Activated B cell treated with CpG ODN at 0.5 μM for 24 hours (primary cell): ENCODE measurements around the gene PSKH1. TPM values are rescaled to one million over a fixed set of nuclear protein-coding genes. Genes with fewer than 3 reads are reported as not detected.
A peak's percentile ranks its signal among the peaks of the same experiment; 100 is the strongest.

Experiments used
- ATAC-seq: fragments of 200-7000 bp; cut with Tn5 transposase; one replicate; pipeline ENCODE4 v1.10.0; 2021; ENCODE audit warnings: low read depth, mild to moderate bottlenecking, moderate library complexity
- CTCF ChIA-PET: fragments of 350-600 bp; sonication (Branson Sonifier 250); formaldehyde crosslinking; loops from one replicate; lab custom pipeline; 2021; ENCODE audit warnings: antibody characterized with exemption; lab: Charles Lee
- POLR2A ChIA-PET: fragments of 350-600 bp; sonication (Branson Sonifier 250); formaldehyde crosslinking; loops from one replicate; lab custom pipeline; 2021; ENCODE audit warnings: antibody characterized with exemption; lab: Charles Lee
- DNase-seq: peaks from one replicate; pipeline ENCODE4 v3.0.0; 2022
- H3K27ac Mint-ChIP-seq: one replicate; pipeline ENCODE4 v1.8.0; 2020; ENCODE audit warnings: mixed read lengths
- H3K27me3 Mint-ChIP-seq: one replicate; pipeline ENCODE4 v1.8.0; 2021; ENCODE audit warnings: mixed read lengths
- H3K36me3 Mint-ChIP-seq: one replicate; pipeline ENCODE4 v1.8.0; 2021; ENCODE audit warnings: low read depth, mixed read lengths
- H3K4me1 Mint-ChIP-seq: one replicate; pipeline ENCODE4 v1.8.0; 2021; ENCODE audit warnings: mixed read lengths
- H3K4me3 Mint-ChIP-seq: one replicate; pipeline ENCODE4 v1.8.0; 2020; ENCODE audit warnings: mild to moderate bottlenecking, mixed read lengths
- H3K9me3 Mint-ChIP-seq: one replicate; pipeline ENCODE4 v1.8.0; 2020; ENCODE audit warnings: mixed read lengths
- intact Hi-C: fragments of 100-400 bp; cut with micrococcal nuclease; formaldehyde crosslinking; loops from one replicate; pipeline ENCODE4 v1.15.1; 2024
- total RNA-seq: library from RNA; stranded (reverse); gene quantifications from 2 replicates; pipeline ENCODE4 v1.2.3, GENCODE V29; 2022
- TF ChIP-seq, protein P1 (sequence below): fragments of 200-600 bp; IDR thresholded peaks from one replicate; pipeline ENCODE4 v1.8.0; 2022; ENCODE audit warnings: antibody characterized with exemption, mild to moderate bottlenecking

The PSKH1 gene
- 19.2 and 22.0 TPM in 2 replicates for total RNA-seq

DNA sequence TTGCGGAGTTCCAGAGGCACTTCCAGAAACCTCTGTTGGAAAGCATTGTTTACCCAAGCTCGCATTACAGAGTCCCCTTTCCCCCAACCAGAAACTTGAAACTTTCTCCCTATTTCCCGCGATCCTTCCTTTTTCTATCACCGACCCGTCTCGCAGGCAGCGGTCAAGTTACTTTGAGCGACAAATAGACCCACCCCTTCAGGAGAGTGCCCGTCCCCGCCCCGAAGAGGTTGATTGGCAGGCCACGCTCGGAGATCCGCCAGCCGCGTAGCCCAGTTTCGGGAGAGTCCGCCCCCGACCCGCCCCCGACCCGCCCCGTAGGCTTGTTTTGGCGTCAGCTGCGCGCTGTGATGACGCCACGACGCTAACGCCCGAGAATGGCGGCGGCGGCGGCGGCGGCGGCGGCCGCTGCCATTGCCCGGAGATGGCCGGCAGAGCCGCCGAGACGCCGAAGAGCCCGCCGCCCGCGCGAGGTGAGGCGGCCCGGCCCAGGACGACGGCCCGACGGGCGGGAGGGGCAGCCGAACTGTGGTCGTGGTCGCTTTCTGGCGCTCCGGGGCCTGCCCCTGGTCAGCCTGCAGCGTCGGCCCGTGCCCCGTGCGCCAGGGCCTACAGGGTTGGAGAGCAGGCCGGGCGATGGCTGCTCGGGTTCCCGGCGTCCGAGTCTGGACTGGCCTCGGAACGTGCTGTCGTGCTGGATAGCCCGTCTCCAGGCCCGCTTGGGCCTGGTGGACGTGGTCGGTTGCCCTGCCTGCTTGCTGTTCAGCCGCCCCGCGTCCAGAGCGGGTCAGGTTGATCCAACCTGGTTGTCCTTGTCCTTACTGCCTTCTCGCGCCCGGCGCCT, at the start of gene PSKH1:
Gene PSKH1, plus strand, starts transcription at position 356 of the 844 bp plus-strand sequence. CDS start 15,496 bp downstream, outside the sequence.
- POLR2A ChIA-PET = interaction anchor here (0.6 to 1.9 kb wide), 9 partner anchors 20 to 371 kb away, joined by 3 to 15 read pairs (median 3); partner anchors contain the start of genes DDX28, DUS2, GFOD2 and NFATC3
- H3K9me3 Mint-ChIP-seq = no peaks in the 10 kb centered on the region
- H3K27me3 Mint-ChIP-seq = no peaks in the 10 kb centered on the region
- DNase-seq = peak; percentile 80
- TF ChIP-seq, protein P1, sequence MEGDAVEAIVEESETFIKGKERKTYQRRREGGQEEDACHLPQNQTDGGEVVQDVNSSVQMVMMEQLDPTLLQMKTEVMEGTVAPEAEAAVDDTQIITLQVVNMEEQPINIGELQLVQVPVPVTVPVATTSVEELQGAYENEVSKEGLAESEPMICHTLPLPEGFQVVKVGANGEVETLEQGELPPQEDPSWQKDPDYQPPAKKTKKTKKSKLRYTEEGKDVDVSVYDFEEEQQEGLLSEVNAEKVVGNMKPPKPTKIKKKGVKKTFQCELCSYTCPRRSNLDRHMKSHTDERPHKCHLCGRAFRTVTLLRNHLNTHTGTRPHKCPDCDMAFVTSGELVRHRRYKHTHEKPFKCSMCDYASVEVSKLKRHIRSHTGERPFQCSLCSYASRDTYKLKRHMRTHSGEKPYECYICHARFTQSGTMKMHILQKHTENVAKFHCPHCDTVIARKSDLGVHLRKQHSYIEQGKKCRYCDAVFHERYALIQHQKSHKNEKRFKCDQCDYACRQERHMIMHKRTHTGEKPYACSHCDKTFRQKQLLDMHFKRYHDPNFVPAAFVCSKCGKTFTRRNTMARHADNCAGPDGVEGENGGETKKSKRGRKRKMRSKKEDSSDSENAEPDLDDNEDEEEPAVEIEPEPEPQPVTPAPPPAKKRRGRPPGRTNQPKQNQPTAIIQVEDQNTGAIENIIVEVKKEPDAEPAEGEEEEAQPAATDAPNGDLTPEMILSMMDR = no peak
- ATAC-seq = peak; percentile 99
- intact Hi-C loops = loop anchor here (1.0 to 2.0 kb wide), 8 partner anchors 20 to 192 kb away; partner anchors contain the start of genes DDX28, DUS2, EDC4 and NFATC3
- peaks cover 8% of the 10 kb centered on the region for H3K36me3 Mint-ChIP-seq
- peak within 1 kb of the TSS; percentile 94 for H3K4me3 Mint-ChIP-seq
- H3K27ac Mint-ChIP-seq = peak within 1 kb of the TSS; percentile 86
- peaks cover 31% of the 10 kb centered on the region for H3K4me1 Mint-ChIP-seq
- CTCF ChIA-PET = interaction anchor here (0.6 to 1.6 kb wide), 3 partner anchors 9 to 141 kb away, joined by 3 to 8 read pairs (median 3); no protein-coding TSS in a partner anchor

DNA sequence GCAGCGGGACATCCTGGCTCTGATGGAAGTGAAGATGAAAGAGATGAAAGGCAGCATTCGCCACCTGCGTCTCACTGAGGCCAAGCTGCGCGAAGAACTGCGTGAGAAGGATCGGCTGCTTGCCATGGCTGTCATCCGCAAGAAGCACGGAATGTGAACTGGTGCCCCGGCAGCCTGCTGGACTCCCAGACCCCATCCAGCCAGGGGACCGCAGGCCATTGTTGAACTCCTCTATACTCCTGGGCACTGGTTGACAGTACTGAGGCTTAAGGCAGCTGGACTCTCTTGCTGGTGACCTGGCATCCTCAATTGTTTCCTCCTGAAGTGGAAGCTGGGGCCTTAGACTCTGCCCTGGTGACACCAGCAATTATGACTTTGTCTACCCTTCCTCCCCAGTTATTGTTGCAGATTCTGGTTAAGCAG, 49.7 kb upstream of the PSKH1 start:
- ChIA-PET POLR2A (interaction anchor here (0.5 to 3.9 kb wide), 7 partner anchors 9 to 845 kb away, joined by 3 to 21 read pairs (median 3); partner anchors contain the start of genes RANBP10 and TSNAXIP1), CTCF (interaction anchor here (1.8 kb wide), 1 partner anchor 10 kb away, joined by 5 read pairs; no protein-coding TSS in a partner anchor)
- peak overlapping the region; percentile 93 for H3K27ac Mint-ChIP-seq
- H3K27me3 Mint-ChIP-seq = no peaks in the 10 kb centered on the region
- TF ChIP-seq, protein P1 = no peak
- H3K9me3 Mint-ChIP-seq = no peaks in the 10 kb centered on the region
- intact Hi-C loops = no loop called here
- no peak for DNase-seq
- no peak for ATAC-seq
- peaks cover 4% of the 10 kb centered on the region for H3K36me3 Mint-ChIP-seq
- H3K4me3 Mint-ChIP-seq = peak overlapping the region; percentile 91
- peaks cover 52% of the 10 kb centered on the region for H3K4me1 Mint-ChIP-seq

DNA sequence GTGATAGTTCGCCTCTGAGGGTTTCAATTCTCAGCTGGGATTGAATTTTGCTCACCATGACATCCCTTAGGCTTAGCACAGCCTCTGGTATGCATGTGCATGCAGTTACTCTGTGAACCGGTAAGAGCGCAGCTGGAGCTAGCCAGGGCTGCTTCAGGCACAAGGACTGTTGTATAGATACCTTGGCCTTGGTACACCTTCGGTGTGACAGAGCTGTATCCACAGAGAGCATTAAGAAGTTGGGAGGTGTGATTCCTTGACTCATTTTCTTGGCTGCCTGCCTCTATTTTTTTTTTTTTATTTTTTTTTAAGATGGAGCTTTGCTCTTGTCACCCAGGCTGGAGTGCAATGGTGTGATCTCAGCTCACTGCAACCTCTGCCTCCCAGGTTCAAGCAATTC, 48.6 kb upstream of the PSKH1 start:
- H3K4me1 Mint-ChIP-seq = peaks cover 59% of the 10 kb centered on the region

DNA sequence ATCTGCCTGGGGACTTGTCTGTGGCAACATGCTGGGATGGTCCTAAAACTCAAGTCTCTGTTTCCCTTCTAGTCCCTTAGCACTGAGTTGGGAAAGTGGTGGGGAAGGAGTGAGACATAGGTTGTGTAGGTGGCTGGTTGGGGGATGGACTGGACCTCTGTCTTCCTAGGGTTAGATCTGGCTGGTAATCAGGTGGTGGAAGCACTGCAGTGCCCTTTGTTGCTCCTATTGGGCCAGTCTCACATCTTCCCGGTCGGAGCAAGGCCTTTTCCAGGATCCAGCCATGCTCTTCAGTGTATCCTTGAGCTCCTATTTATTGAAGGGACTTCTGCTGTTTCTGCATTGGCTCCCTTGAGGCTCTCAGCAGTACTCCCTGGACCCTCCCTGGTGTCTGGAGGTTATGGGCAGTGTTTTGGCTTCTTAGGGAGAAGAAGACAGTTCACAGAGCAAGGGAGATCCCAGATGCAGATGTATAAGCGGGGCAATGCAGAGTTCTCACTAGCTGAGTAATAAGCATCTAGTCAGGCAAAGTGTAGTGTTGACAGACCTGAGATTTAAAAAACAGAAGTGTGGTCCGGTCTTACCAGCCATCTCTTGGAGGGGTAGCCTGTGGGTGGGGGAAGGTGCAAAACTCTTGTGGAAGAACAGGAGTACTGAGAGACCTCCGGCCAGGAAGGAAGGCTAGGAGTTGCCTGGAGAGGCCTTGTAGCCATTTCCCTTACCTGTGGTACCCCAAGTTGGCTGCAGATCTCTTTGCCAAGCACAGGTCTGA, 47.6 kb upstream of the PSKH1 start:
- peak overlapping the region; percentile 89 for H3K4me3 Mint-ChIP-seq
- TF ChIP-seq, protein P1 = no peak
- ATAC-seq (no peak), DNase-seq (no peak)
- intact Hi-C loops = loop anchor here (1.0 to 2.0 kb wide), 9 partner anchors 12 to 601 kb away; partner anchors contain the start of genes ACD, CTCF, PARD6A and PRMT7
- ChIA-PET CTCF (interaction anchor here (0.9 to 2.4 kb wide), 4 partner anchors 29 to 325 kb away, joined by 3 to 13 read pairs (median 6); no protein-coding TSS in a partner anchor), POLR2A (interaction anchor here (0.5 to 3.9 kb wide), 14 partner anchors 10 to 325 kb away, joined by 3 to 21 read pairs (median 6); partner anchors contain the start of genes DDX28, DUS2, GFOD2 and NFATC3)
- no peaks in the 10 kb centered on the region for H3K27me3 Mint-ChIP-seq
- H3K36me3 Mint-ChIP-seq = peaks cover 6% of the 10 kb centered on the region
- no peaks in the 10 kb centered on the region for H3K9me3 Mint-ChIP-seq
- H3K27ac Mint-ChIP-seq = peak overlapping the region; percentile 92
- H3K4me1 Mint-ChIP-seq = peaks cover 59% of the 10 kb centered on the region

More for the DNA sequence above, 48.6 kb upstream of the PSKH1 start:
- Mint-ChIP-seq H3K9me3 (no peaks in the 10 kb centered on the region), H3K27ac (peak overlapping the region; percentile 63), H3K4me3 (peak overlapping the region; percentile 24), H3K36me3 (peaks cover 4% of the 10 kb centered on the region), H3K27me3 (no peaks in the 10 kb centered on the region)
- DNase-seq (no peak), ATAC-seq (no peak)
- ChIA-PET CTCF (interaction anchor here (0.9 to 1.8 kb wide), 4 partner anchors 11 to 324 kb away, joined by 3 to 9 read pairs (median 4); no protein-coding TSS in a partner anchor), POLR2A (interaction anchor here (0.6 to 3.9 kb wide), 3 partner anchors 10 to 188 kb away, joined by 4 to 21 read pairs (median 6); no protein-coding TSS in a partner anchor)
- intact Hi-C loops = no loop called here
- TF ChIP-seq, protein P1 = no peak
